SU-DHL-6 (cell line): ENCODE data around the gene DMAP1.

Source experiments
- H2AFZ ChIP-seq: fragments of 200-600 bp; sonication (generic); 2 replicates; pipeline ENCODE4 v1.6.1; 2014; ENCODE audit warnings: low read depth, mild to moderate bottlenecking, moderate library complexity, mixed read lengths, antibody characterized with exemption, low read length; ENCODE audit not compliant: severe bottlenecking
- H3F3A ChIP-seq: fragments of 200-600 bp; shearing (Covaris generic); 2 replicates; pipeline ENCODE4 v1.6.0; 2016; ENCODE audit warnings: antibody characterized with exemption, mild to moderate bottlenecking; ENCODE audit not compliant: insufficient read depth
- H3K27ac ChIP-seq: fragments of 200-600 bp; sonication (generic); 2 replicates; pipeline ENCODE4 v1.5.1; 2016; ENCODE audit warnings: low read depth, mild to moderate bottlenecking, low read length, moderate library complexity, mixed read lengths
- H3K27me3 ChIP-seq: fragments of 200-600 bp; sonication (generic), shearing (Covaris generic); 2 replicates; pipeline ENCODE4 v1.6.0; 2014; ENCODE audit warnings: mild to moderate bottlenecking, low read length
- H3K36me3 ChIP-seq: fragments of 200-600 bp; sonication (generic); 2 replicates; pipeline ENCODE4 v1.6.1; 2014; ENCODE audit warnings: mild to moderate bottlenecking, low read length, mixed read lengths
- H3K4me2 ChIP-seq: fragments of 300-600, 200-600 bp; shearing (Covaris generic), sonication (generic); 2 replicates; pipeline ENCODE4 v1.6.0; 2014; ENCODE audit warnings: low read length, low read depth, mild to moderate bottlenecking; ENCODE audit not compliant: poor library complexity, severe bottlenecking
- H3K4me3 ChIP-seq: fragments of 200-600 bp; sonication (generic); 2 replicates; pipeline ENCODE4 v1.5.1; 2014; ENCODE audit warnings: antibody characterized with exemption, low read length, mild to moderate bottlenecking, mixed read lengths; ENCODE audit not compliant: insufficient read depth, poor library complexity, severe bottlenecking
- H3K79me2 ChIP-seq: fragments of 200-600 bp; sonication (generic); 2 replicates; pipeline ENCODE4 v1.6.1; 2014; ENCODE audit warnings: mild to moderate bottlenecking, low read length, moderate library complexity; ENCODE audit not compliant: insufficient read depth
- H3K9ac ChIP-seq: fragments of 200-600 bp; sonication (generic); 2 replicates; pipeline ENCODE4 v1.7.0; 2014; ENCODE audit warnings: mild to moderate bottlenecking, low read length
- H3K9me2 ChIP-seq: fragments of 200-600 bp; sonication (generic); replicated peaks from 2 replicates; pipeline ENCODE4 v1.6.1; 2014; ENCODE audit warnings: low read length; ENCODE audit not compliant: insufficient read depth
- H3K9me3 ChIP-seq: fragments of 200-600 bp; sonication (generic); 2 replicates; pipeline ENCODE4 v1.6.1; 2014; ENCODE audit warnings: low read length, mixed read lengths; ENCODE audit not compliant: insufficient read depth
- H4K20me1 ChIP-seq: fragments of 200-600 bp; sonication (generic); 2 replicates; pipeline ENCODE4 v1.6.1; 2014; ENCODE audit warnings: low read depth, mild to moderate bottlenecking, antibody characterized with exemption, low read length, moderate library complexity, mixed read lengths
- EZH2phosphoT487 ChIP-seq: fragments of 200-600 bp; sonication (generic), shearing (Covaris generic); conservative IDR thresholded peaks from 2 replicates; pipeline ENCODE4 v1.6.1; 2018; ENCODE audit warnings: mild to moderate bottlenecking, antibody characterized with exemption, low read length, moderate library complexity, mixed read lengths
- TF ChIP-seq, protein P1 (sequence below): fragments of 200-600 bp; sonication (generic); IDR thresholded peaks from one replicate; pipeline ENCODE4 v1.5.1; 2017; ENCODE audit warnings: antibody characterized with exemption, mild to moderate bottlenecking, low read length, moderate library complexity; ENCODE audit not compliant: insufficient read depth, poor library complexity, severe bottlenecking

DMAP1 gene

DNA sequence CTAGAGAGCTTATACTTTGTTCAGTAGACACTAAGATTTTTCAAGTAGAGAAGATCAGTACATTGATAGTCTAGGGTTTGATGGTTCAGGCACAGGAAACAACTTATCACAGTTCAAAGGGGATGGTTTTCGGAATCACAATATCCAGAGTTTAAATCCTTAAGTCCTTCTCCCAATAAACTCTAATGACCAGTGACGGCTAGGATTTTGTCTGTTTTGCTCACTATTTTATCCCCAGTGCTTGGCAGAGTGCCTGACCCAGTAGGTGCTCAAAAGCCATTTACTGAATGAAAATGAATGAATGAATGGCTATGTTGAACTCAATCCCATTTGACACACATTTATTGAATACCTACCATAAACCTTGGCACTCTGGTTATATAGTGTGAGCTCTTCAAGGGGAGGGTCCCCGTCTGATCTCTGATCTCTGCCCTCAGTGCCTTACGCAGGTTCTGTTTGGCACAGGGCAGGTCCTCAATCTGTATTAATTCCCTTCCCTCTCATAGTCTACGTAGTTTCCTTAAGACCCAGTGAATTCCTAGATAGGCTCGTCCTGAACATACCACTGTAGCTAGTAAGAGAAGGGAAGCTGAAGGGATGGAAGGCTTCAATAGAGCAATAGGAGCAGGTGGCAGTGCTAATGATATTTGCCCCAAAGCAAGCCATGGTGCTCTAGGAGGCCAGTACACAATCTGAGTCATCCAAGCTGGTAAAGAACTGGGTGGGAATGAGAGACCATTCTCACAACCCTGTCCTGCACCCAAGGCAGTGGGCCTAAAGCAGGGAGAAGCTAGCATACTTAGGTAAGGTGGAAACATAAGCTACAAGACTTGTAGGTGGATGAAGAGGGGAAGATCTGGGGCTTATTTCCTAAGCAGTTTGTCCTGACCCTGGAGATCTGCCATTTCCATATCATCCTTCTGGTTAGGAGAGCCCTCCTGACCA is 53.4 kb downstream of the DMAP1 start:
- no peak overlapping the region for H3K4me3 ChIP-seq
- no peaks in the 10 kb centered on the region for H3K9me3 ChIP-seq
- no peaks in the 10 kb centered on the region for H3F3A ChIP-seq
- H3K9me2 ChIP-seq, result no peaks in the 10 kb centered on the region
- H3K9ac ChIP-seq, result no peak overlapping the region
- TF ChIP-seq EZH2phosphoT487, result no peak
- TF ChIP-seq, protein P1, sequence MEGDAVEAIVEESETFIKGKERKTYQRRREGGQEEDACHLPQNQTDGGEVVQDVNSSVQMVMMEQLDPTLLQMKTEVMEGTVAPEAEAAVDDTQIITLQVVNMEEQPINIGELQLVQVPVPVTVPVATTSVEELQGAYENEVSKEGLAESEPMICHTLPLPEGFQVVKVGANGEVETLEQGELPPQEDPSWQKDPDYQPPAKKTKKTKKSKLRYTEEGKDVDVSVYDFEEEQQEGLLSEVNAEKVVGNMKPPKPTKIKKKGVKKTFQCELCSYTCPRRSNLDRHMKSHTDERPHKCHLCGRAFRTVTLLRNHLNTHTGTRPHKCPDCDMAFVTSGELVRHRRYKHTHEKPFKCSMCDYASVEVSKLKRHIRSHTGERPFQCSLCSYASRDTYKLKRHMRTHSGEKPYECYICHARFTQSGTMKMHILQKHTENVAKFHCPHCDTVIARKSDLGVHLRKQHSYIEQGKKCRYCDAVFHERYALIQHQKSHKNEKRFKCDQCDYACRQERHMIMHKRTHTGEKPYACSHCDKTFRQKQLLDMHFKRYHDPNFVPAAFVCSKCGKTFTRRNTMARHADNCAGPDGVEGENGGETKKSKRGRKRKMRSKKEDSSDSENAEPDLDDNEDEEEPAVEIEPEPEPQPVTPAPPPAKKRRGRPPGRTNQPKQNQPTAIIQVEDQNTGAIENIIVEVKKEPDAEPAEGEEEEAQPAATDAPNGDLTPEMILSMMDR, result no peak
- no peaks in the 10 kb centered on the region for H4K20me1 ChIP-seq
- H3K79me2 ChIP-seq, result no peaks in the 10 kb centered on the region
- no peak overlapping the region for H3K4me2 ChIP-seq
- H3K27me3 ChIP-seq, result no peaks in the 10 kb centered on the region
- H3K36me3 ChIP-seq, result no peaks in the 10 kb centered on the region
- H3K27ac ChIP-seq, result no peak overlapping the region
- no peak overlapping the region for H2AFZ ChIP-seq

DNA sequence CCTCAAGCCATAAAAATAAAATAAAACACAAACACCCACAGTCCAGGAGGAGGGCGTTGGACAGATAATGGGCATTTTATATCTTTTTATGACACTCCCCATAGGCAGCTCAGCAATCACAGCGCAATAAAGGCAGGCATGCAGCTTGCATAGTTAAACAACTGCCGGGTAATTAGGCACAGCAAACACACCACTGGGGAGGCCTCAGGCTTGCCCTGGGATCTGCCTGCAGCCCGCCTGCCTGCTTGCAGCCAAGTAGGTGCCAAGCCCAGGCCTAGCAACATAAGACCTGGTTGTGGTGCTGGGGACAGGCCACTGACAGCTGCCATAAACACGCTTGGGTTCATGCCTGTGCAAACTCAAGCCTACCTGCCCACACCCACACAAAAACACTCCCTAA is 54.2 kb downstream of the DMAP1 start:
- Histone ChIP-seq H3K79me2 (no peaks in the 10 kb centered on the region), H3K9ac (no peak overlapping the region), H4K20me1 (no peaks in the 10 kb centered on the region), H3F3A (no peaks in the 10 kb centered on the region), H3K9me2 (no peaks in the 10 kb centered on the region), H3K27me3 (no peaks in the 10 kb centered on the region), H3K4me2 (no peak overlapping the region), H3K9me3 (no peaks in the 10 kb centered on the region), H3K27ac (no peak overlapping the region), H2AFZ (no peak overlapping the region), H3K36me3 (no peaks in the 10 kb centered on the region), H3K4me3 (no peak overlapping the region)
- TF ChIP-seq, protein P1, result no peak
- no peak for TF ChIP-seq EZH2phosphoT487

DNA sequence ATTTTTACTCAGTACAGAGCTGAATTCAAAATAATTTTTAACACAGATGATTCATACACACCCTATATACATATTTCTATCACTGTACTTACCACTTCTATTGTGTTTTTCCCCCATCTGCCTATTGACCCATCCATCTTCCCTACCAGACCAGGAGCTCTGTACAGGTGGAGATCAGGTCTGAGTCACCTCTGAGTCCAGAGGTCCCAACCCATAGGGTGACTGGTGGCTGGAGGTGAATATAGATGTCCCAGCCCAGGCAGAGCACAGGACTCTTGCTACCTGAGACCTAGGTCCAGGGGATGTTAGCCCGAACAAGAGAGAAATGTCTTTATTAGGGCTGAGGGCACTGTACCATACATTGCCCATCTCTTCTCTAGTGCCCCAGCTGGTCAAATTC is 54.8 kb downstream of the DMAP1 start:
- Histone ChIP-seq H3K79me2 (no peaks in the 10 kb centered on the region), H3K36me3 (no peaks in the 10 kb centered on the region), H4K20me1 (no peaks in the 10 kb centered on the region), H3K4me2 (no peak overlapping the region), H3K27me3 (no peaks in the 10 kb centered on the region), H3K9ac (no peak overlapping the region), H3K9me2 (no peaks in the 10 kb centered on the region), H2AFZ (no peak overlapping the region), H3K27ac (no peak overlapping the region), H3F3A (no peaks in the 10 kb centered on the region), H3K9me3 (no peaks in the 10 kb centered on the region), H3K4me3 (no peak overlapping the region)
- TF ChIP-seq, protein P1, result no peak
- no peak for TF ChIP-seq EZH2phosphoT487
